ENCODE results near the gene RARS1.
"Not testable (repeated sequence)": the region's sequence is repeated elsewhere in the genome, so short reads cannot be mapped to it uniquely, and the experiment has no call there.

RARS1 gene

GRCh38 chr5:168481330-168481788 is 4.9 kb upstream of the RARS1 start:
- DNase-seq, result no peak
- ATAC-seq, result no peak

GRCh38 chr5:168482361-168482760 is 3.9 kb upstream of the RARS1 start:
- no peak for DNase-seq
- ATAC-seq, result no peak

DNA sequence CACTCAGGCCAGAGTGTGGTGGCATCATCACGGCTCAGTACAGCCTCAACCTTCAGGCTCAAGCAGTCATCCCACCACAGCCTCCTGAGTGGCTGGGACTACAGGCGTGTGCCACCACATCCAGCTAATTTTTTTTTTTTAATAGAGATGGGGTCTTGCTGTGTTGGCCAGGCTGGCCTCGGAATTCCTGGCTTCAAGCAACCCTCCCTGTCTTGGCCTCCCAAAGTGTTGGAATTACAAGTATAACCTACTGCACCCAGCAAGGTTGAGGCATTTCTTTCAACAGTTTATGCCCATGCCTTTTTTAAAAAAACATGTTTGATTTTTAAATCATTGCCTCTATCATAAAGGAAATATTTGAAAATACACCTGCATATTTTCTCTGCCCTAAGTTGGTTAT is 2.8 kb downstream of the RARS1 start:
- ATAC-seq (no peak), DNase-seq (no peak)

DNA sequence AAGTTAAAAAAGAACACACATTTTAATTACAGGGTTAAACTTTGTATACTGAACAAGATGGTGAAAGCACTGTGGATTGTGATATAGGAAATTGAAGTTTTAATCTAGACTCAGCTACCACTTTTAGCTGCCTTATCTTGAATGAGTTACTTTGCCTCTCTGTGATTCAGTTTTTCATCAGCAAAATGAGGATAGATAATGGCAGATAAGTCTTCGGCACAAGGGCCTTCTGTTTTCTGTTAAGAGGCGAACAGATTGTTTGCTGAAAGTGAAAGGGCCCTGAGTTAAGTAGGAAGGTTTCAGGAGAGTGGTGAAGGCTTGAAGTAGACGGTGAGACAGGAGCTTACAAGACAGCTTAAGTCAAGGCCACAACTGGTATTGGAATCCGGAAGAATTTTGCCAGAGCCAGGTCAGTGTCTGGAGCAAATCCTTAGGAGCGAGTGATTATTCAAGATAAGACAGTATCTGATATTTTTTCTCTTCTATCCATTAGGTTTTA is 7.8 kb downstream of the RARS1 start:
- ATAC-seq (no peak), DNase-seq (no peak)

DNA sequence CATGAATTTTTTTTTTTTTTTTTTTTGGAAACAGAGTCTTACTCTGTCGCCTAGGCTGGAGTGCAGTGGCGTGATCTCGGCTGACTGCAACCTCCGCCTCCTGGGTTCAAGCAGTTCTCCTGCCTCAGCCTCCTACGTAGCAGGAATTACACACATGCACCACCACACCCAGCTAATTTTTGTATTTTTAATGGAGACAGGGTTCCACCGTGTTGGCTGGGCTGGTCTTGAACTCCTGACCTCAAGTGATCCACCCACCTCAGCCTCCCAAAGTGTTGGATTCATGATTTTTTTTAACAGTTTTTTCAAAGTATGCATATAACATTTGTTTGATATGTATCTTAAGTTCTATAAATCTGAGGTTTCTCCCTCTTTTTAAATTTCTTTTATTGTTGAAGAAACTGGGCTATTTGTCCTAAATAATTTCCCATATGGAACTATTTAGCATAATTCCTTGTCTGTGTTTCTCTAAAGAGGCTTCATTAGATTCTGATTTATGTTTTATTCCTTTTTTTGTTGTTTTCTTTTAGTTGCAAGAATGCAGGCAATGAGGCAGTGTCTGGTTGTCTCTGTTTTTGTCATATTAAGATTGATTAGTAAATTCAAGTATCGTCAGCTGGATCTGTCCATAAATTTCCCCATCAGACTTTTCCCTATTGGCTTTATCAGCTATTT is 16.4 kb downstream of the RARS1 start:
- DNase-seq, result no peak

DNA sequence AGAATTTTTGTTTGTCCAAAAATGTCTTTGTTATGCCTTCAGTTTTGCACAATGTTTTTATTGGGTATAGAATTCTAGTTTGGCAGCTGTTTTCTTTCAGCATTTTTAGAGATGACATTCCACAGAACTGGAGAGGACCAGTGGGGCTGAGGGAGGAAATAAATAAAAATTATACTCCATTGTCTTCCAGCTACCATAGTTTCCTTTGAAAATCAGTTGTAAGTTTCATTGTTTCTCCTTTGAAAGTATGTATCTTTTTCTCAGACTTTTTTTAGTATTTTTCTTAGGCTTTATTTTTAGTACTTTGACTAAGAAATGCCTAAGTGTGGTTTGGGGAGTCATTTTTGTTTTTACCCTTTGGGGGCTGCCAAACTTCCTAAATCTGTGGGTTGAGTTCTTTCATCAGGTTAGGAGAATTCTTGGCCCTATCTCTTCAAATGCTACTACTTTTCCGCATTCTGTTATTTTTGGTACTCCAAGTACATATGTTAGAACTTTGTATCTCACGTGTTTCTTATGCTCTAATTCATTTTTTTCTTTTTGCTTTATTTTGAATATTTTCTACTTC is 27.7 kb downstream of the RARS1 start:
- ATAC-seq (no peak), DNase-seq (no peak)

More for the DNA sequence above, 16.4 kb downstream of the RARS1 start:
- no peak for ATAC-seq

DNA sequence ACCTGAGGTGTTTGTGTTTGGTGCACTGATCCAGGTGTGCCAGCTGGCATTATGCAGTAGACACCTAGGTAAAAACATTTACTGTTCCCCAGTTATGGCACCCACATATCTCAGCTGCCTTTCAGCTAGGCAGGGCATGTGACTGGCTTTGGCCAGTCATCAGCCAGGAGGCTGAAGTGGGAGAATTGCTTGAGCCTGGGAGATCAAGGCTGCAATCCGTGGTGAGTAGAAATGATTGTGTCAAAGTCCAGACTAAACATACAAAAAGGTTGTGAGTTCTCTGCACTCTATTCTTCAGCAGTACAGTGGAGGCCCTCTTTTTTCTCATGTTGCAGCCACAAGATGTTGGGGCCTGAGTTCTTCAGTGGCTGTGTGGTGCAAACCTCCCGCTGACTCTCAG is 39.6 kb downstream of the RARS1 start:
- no peak for ATAC-seq
- no peak for DNase-seq

GRCh38 chr5:168527756-168528295 is 41.6 kb downstream of the RARS1 start:
- ATAC-seq, result no peak
- no peak for DNase-seq

DNA sequence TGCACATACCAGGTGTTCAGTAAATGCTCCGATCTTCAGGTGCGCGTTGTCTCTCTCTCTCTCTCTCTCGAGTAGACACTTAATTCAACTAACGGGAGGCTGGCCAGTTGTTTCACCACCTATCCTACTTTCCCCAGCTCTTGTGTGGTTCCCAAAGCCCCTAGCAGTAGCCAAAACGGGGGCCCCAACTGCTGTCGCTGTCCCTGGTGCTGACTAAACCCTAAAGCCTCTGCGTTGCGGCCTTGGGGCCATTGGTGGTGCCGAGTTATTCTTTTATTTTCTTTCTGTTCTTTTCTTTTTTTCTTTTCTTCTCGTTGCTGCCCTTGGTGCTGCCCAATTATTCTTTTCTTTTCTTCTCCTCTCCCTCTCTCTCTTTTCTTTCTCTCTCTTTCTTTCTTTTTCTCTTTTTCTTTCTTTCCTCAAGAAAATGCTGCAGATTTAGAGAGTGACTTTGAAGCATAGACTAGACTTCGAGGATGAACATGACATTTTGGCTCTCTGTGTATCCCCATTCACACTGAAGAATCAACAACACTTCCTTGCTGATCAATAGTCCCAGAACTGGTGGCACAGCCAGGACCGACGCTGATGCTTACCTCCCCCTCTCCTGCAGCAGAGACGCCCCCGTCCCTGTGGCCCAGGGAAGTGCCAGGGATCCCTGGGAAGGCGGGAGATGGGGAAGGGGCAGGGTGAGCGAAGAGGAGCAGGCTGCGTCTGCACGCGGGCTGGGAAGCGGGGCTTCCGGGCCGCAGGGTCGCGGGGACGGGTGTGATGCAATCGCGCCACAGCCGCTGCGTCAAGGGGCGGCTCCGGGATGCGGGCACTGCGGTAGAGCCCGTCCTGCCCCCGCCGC is 42.5 kb downstream of the RARS1 start, which contains the start of gene FBLL1:
FBLL1 (plus strand) TSS at position 785 of the 853 bp plus-strand sequence. CDS start 200 bp downstream, outside the sequence.
- ATAC-seq (no peak), DNase-seq (peak; percentile 39)

GRCh38 chr5:168529374-168530234 is 43.3 kb downstream of the RARS1 start:
- ATAC-seq, result no peak
- DNase-seq, result no peak

DNA sequence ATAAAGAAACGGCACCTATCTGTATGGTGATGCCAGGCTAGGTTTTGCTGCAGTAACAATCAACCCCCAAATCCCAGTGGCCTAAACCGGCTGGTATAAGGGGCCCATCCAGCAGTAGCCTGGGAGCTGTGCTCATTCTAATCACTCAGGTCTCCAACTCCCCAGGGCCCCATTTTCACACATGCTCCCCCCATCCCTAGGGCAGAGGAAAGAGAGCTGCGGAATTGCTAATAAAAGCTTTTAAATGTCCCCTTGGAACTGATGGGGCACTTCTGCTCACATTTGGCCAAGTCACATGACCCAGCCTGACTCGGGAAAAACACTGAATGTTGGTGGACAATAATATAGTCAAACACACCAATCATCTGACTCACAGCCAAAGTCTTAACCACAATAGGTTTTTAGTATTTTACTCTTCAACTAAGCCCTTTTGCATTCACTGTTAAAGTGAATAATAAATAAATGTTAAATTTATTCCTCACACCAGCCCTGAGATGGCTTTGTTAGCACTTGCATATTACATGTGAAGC is 44.4 kb downstream of the RARS1 start:
- no peak for ATAC-seq
- no peak for DNase-seq

GRCh38 chr5:168531191-168531590 is 44.9 kb downstream of the RARS1 start:
- ATAC-seq, result no peak

GRCh38 chr5:168531987-168532864 is 46.0 kb downstream of the RARS1 start:
- ATAC-seq, result no peak

More at GRCh38 chr5:168531191-168531590, 44.9 kb downstream of the RARS1 start:
- DNase-seq, result no peak

GRCh38 chr5:168534351-168534750 is 48.1 kb downstream of the RARS1 start:
- ATAC-seq, DNase-seq: not testable (repeated sequence)

More at GRCh38 chr5:168531987-168532864, 46.0 kb downstream of the RARS1 start:
- DNase-seq, result no peak

DNA sequence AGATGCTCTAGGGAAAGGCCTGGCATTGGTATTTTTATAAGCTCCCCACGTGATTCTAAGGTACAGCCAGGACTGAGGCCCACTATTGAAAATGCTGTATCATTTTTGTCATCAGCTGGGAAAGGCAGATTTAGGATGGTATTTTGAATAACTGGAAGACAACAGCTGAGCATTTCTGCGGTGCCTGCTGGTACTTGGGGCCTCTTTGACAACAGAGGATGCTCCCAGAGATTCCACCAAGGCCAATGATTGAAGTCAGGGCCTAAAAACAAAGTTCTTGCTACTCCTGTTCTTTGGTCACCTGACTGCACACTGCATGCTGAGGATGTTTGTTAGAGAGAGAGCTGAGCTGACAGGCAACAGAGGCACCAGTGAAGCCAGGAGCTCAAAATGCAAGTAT is 50.9 kb downstream of the RARS1 start:
- DNase-seq (no peak), ATAC-seq (no peak)

DNA sequence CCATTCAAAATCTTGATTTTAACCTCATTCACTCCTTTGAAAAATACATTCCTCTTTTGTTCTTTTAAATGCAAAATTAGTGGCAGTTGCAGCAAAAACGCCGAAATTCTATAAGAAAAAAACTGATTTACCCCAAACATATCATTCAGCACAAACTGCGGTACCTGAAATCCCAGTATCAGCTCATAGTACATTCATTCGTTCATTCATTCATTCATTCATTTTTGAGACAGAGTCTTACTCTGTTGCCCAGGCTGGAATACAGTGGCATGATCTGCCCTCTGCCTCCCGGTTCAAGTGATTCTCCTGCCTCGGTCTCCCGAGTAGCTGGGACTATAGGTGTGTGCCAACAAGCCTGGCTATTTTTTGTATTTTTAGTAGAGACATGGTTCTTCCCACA is 63.3 kb downstream of the RARS1 start:
- no peak for DNase-seq

DNA sequence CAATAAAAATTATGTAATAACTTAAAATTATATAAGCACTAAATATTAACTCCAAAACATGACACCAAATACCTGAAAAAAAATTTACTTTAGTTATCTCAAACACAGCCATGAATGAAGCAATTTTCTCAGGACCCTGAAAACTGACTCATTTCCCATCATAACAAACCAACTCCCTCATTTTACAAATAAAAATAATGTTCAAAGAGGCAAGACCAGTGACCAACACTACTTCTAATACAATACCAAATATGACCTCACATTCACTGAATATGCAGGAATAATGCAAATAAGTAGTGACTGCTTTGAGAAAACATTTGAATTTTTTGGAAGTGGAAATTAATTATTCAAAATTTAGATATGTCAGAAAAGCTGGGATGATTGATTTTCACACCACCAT is 64.4 kb downstream of the RARS1 start:
- DNase-seq (no peak), ATAC-seq (no peak)

More for the DNA sequence above, 63.3 kb downstream of the RARS1 start:
- ATAC-seq, result no peak

- ATAC-seq, result no peak
- DNase-seq, result no peak
Measured at GRCh38 chr5:168552146-168552545, 65.9 kb downstream of the RARS1 start.

DNA sequence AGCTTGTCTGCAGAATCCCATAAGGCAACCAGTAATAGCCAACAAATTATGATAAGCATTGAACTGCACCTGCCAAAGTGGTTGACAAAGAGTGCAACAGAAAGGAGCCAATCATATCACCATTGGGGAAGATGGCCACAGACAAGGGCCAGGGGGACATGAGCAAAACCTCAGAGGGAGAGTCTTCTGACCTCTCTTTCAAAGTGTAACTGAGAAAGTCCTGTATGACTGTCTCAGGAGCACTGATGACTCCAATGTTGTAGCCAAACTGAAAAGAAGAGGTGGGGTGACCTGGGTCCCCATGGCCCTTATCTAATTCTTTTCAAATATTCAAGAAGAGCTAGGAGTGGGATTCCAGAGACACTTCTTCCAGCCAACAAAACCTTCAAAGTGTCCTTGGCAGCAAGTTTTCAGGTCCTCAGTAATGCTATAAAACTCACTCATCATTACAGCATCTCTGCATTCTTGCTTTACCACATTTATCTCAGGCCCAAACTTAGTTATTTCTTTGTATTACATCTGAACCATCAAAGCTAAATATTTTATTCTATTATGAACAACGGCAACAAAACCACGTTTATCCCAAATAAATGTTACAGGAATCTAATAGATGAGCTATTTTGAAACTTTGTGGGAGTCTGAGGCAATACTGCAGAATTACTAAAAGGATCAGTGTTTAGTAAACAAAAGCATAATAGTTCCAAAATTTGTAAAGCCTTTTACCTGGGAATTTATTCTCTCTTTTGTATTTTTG is 67.3 kb downstream of the RARS1 start:
- no peak for ATAC-seq

More for the DNA sequence above, 67.3 kb downstream of the RARS1 start:
- DNase-seq, result no peak

All from stimulated activated naive CD8-positive, alpha-beta T cell treated with anti-CD3 and anti-CD28 coated beads, Interleukin-15, Interleukin-2, amounts not matched to agents 100 U/mL and 50 U/mL, for 24 hours (primary cell).